Activated CD4-positive, alpha-beta T cell treated with anti-CD3 and anti-CD28 coated beads for 36 hours (primary cell): ENCODE measurements around the gene MYRIP. TPM values are rescaled to one million over a fixed set of nuclear protein-coding genes. Genes with fewer than 3 reads are reported as not detected.
A peak's percentile ranks its signal among the peaks of the same experiment; 100 is the strongest.

Experiments used
- ATAC-seq: fragments of 200-7000 bp; cut with Tn5 transposase; one replicate; pipeline ENCODE4 v1.10.0; 2021; ENCODE audit warnings: mild to moderate bottlenecking, moderate library complexity
- CTCF ChIA-PET: fragments of 350-600 bp; sonication (Branson Sonifier 250); formaldehyde crosslinking; loops from one replicate; lab custom pipeline; 2021; ENCODE audit warnings: antibody characterized with exemption; lab: Charles Lee
- POLR2A ChIA-PET: fragments of 350-600 bp; sonication (Branson Sonifier 250); formaldehyde crosslinking; loops from one replicate; lab custom pipeline; 2021; ENCODE audit warnings: antibody characterized with exemption, inconsistent platforms; lab: Charles Lee
- DNase-seq: peaks from one replicate; pipeline ENCODE4 v3.0.0-alpha.2; 2020
- H3K27ac Mint-ChIP-seq: one replicate; pipeline ENCODE4 v1.8.0; 2021; ENCODE audit warnings: mixed read lengths
- H3K27me3 Mint-ChIP-seq: one replicate; pipeline ENCODE4 v1.8.0; 2021; ENCODE audit warnings: mixed read lengths
- H3K36me3 Mint-ChIP-seq: one replicate; pipeline ENCODE4 v1.8.0; 2021; ENCODE audit warnings: low read depth, mixed read lengths
- H3K4me1 Mint-ChIP-seq: one replicate; pipeline ENCODE4 v1.8.0; 2021; ENCODE audit warnings: mixed read lengths
- H3K4me3 Mint-ChIP-seq: one replicate; pipeline ENCODE4 v1.8.0; 2021; ENCODE audit warnings: mild to moderate bottlenecking, moderate library complexity, mixed read lengths
- H3K9me3 Mint-ChIP-seq: one replicate; pipeline ENCODE4 v1.8.0; 2021; ENCODE audit warnings: low read depth, mixed read lengths
- intact Hi-C, 2 experiments: fragments of 100-400 bp; cut with DNase I in 1 of 2; cut with micrococcal nuclease in 1 of 2; formaldehyde crosslinking; loops; one replicate each; pipeline versions ENCODE4 v1.14.2 to v1.15.1; 2022 to 2024; cut with DNase I, micrococcal nuclease
- total RNA-seq, 2 experiments: library from RNA; stranded (reverse); gene quantifications; one replicate each; pipeline ENCODE4 v1.2.3, GENCODE V29; 2021

MYRIP gene
- total RNA-seq, 2 experiments from 2014 or later = not detected

- Mint-ChIP-seq H3K9me3 (no peaks in the 10 kb centered on the region), H3K27me3 (no peaks in the 10 kb centered on the region), H3K36me3 (no peaks in the 10 kb centered on the region), H3K4me1 (no peaks in the 10 kb centered on the region), H3K27ac (no peak overlapping the region), H3K4me3 (no peak overlapping the region)
- ChIA-PET CTCF (interaction anchor here (3.1 kb wide), 1 partner anchor 132 kb away, joined by 9 read pairs; no protein-coding TSS in a partner anchor), POLR2A (interaction anchor here (0.6 kb wide), 1 partner anchor 33 kb away, joined by 3 read pairs; no protein-coding TSS in a partner anchor)
- intact Hi-C loops = no loop called here
- DNase-seq = no peak
- ATAC-seq = no peak
Measured at GRCh38 chr3:40185029-40185695, 375.8 kb downstream of the MYRIP start.

GRCh38 chr3:40186508-40186907, 377.1 kb downstream of the MYRIP start:
- no peaks in the 10 kb centered on the region for H3K4me1 Mint-ChIP-seq
- no peaks in the 10 kb centered on the region for H3K36me3 Mint-ChIP-seq
- ATAC-seq (no peak), DNase-seq (no peak)
- intact Hi-C loops = no loop called here
- ChIA-PET POLR2A (no interaction called here), CTCF (interaction anchor here (0.6 to 3.1 kb wide), 5 partner anchors 9 to 131 kb away, joined by 3 to 9 read pairs (median 3); no protein-coding TSS in a partner anchor)
- no peak overlapping the region for H3K27ac Mint-ChIP-seq
- no peaks in the 10 kb centered on the region for H3K27me3 Mint-ChIP-seq
- H3K9me3 Mint-ChIP-seq = no peaks in the 10 kb centered on the region
- no peak overlapping the region for H3K4me3 Mint-ChIP-seq

- CTCF ChIA-PET = interaction anchor here (1.6 to 3.1 kb wide), 2 partner anchors 14 to 129 kb away, joined by 4 to 9 read pairs; no protein-coding TSS in a partner anchor
- no peak for ATAC-seq
- Mint-ChIP-seq H3K27ac (no peak overlapping the region), H3K36me3 (no peaks in the 10 kb centered on the region), H3K9me3 (no peaks in the 10 kb centered on the region), H3K4me3 (no peak overlapping the region), H3K27me3 (no peaks in the 10 kb centered on the region), H3K4me1 (no peaks in the 10 kb centered on the region)
- POLR2A ChIA-PET = no interaction called here
- no peak for DNase-seq
- intact Hi-C loops = no loop called here
Measured at GRCh38 chr3:40187945-40188344, 378.5 kb downstream of the MYRIP start.

- Mint-ChIP-seq H3K4me3 (no peak overlapping the region), H3K27ac (no peak overlapping the region), H3K36me3 (no peaks in the 10 kb centered on the region), H3K9me3 (no peaks in the 10 kb centered on the region), H3K27me3 (no peaks in the 10 kb centered on the region), H3K4me1 (no peaks in the 10 kb centered on the region)
- DNase-seq = no peak
- CTCF ChIA-PET = interaction anchor here (0.6 to 8.5 kb wide), 3 partner anchors 8 to 1098 kb away, joined by 3 to 113 read pairs (median 6); no protein-coding TSS in a partner anchor
- ATAC-seq = no peak
- POLR2A ChIA-PET = no interaction called here
- intact Hi-C loops = no loop called here
Measured at GRCh38 chr3:40189118-40189517, 379.7 kb downstream of the MYRIP start.

- no peak for DNase-seq
- no peaks in the 10 kb centered on the region for H3K4me1 Mint-ChIP-seq
- intact Hi-C loops = loop anchor here in 1 of 2 experiments (5.0 kb wide), 1 partner anchor 262 kb away; no protein-coding TSS in a partner anchor
- H3K9me3 Mint-ChIP-seq = no peaks in the 10 kb centered on the region
- no peaks in the 10 kb centered on the region for H3K36me3 Mint-ChIP-seq
- no peak overlapping the region for H3K27ac Mint-ChIP-seq
- POLR2A ChIA-PET = no interaction called here
- CTCF ChIA-PET = interaction anchor here (3.0 to 8.5 kb wide), 2 partner anchors 11 to 127 kb away, joined by 23 to 113 read pairs; no protein-coding TSS in a partner anchor
- no peaks in the 10 kb centered on the region for H3K27me3 Mint-ChIP-seq
- H3K4me3 Mint-ChIP-seq = no peak overlapping the region
- ATAC-seq = no peak
Measured at GRCh38 chr3:40190056-40190455, 380.6 kb downstream of the MYRIP start.

GRCh38 chr3:40191251-40191650, 381.8 kb downstream of the MYRIP start:
- Mint-ChIP-seq H3K9me3 (no peaks in the 10 kb centered on the region), H3K4me1 (no peaks in the 10 kb centered on the region), H3K27ac (no peak overlapping the region), H3K36me3 (no peaks in the 10 kb centered on the region), H3K27me3 (no peaks in the 10 kb centered on the region), H3K4me3 (no peak overlapping the region)
- CTCF ChIA-PET = interaction anchor here (0.6 to 8.5 kb wide), 34 partner anchors 8 to 1524 kb away, joined by 3 to 113 read pairs (median 4); partner anchors contain the start of gene EIF1B
- DNase-seq (no peak), ATAC-seq (no peak)
- POLR2A ChIA-PET = interaction anchor here (0.6 to 0.8 kb wide), 2 partner anchors 105 to 126 kb away, joined by 3 read pairs; no protein-coding TSS in a partner anchor
- intact Hi-C loops = loop anchor here in 1 of 2 experiments (5.0 kb wide), 1 partner anchor 261 kb away; no protein-coding TSS in a partner anchor

- ATAC-seq (peak; percentile 57), DNase-seq (peak; percentile 72)
- Mint-ChIP-seq H3K36me3 (no peaks in the 10 kb centered on the region), H3K27ac (no peak overlapping the region), H3K27me3 (no peaks in the 10 kb centered on the region), H3K9me3 (no peaks in the 10 kb centered on the region), H3K4me1 (no peaks in the 10 kb centered on the region), H3K4me3 (no peak overlapping the region)
- POLR2A ChIA-PET = interaction anchor here (0.6 to 0.8 kb wide), 2 partner anchors 104 to 126 kb away, joined by 3 read pairs; no protein-coding TSS in a partner anchor
- intact Hi-C loops = loop anchor here (1.0 to 5.0 kb wide), 2 partner anchors 125 to 260 kb away; no protein-coding TSS in a partner anchor
- CTCF ChIA-PET = interaction anchor here (0.5 to 8.5 kb wide), 37 partner anchors 9 to 1523 kb away, joined by 3 to 113 read pairs (median 4); partner anchors contain the start of genes CTNNB1 and EIF1B
Measured at GRCh38 chr3:40191850-40192448, 382.5 kb downstream of the MYRIP start.

- H3K4me1 Mint-ChIP-seq = no peaks in the 10 kb centered on the region
- intact Hi-C loops = loop anchor here (1.0 to 5.0 kb wide), 2 partner anchors 125 to 260 kb away; no protein-coding TSS in a partner anchor
- no peak overlapping the region for H3K27ac Mint-ChIP-seq
- H3K36me3 Mint-ChIP-seq = no peaks in the 10 kb centered on the region
- ATAC-seq (peak; percentile 42), DNase-seq (no peak)
- H3K27me3 Mint-ChIP-seq = no peaks in the 10 kb centered on the region
- no peak overlapping the region for H3K4me3 Mint-ChIP-seq
- H3K9me3 Mint-ChIP-seq = no peaks in the 10 kb centered on the region
- ChIA-PET CTCF (interaction anchor here (0.5 to 8.5 kb wide), 10 partner anchors 9 to 1007 kb away, joined by 3 to 113 read pairs (median 8); partner anchors contain the start of genes CTNNB1 and EIF1B), POLR2A (no interaction called here)
Measured at GRCh38 chr3:40192628-40193027, 383.2 kb downstream of the MYRIP start.

- Mint-ChIP-seq H3K36me3 (no peaks in the 10 kb centered on the region), H3K4me1 (no peaks in the 10 kb centered on the region), H3K27me3 (no peaks in the 10 kb centered on the region), H3K27ac (no peak overlapping the region), H3K9me3 (no peaks in the 10 kb centered on the region), H3K4me3 (no peak overlapping the region)
- ATAC-seq (no peak), DNase-seq (no peak)
- ChIA-PET CTCF (no interaction called here), POLR2A (no interaction called here)
- intact Hi-C loops = no loop called here
Measured at GRCh38 chr3:40196966-40197365, 387.6 kb downstream of the MYRIP start.

GRCh38 chr3:40200692-40201316, 391.4 kb downstream of the MYRIP start:
- DNase-seq (no peak), ATAC-seq (no peak)
- Mint-ChIP-seq H3K36me3 (no peaks in the 10 kb centered on the region), H3K4me3 (no peak overlapping the region), H3K4me1 (no peaks in the 10 kb centered on the region), H3K27ac (no peak overlapping the region), H3K9me3 (no peaks in the 10 kb centered on the region), H3K27me3 (no peaks in the 10 kb centered on the region)
- ChIA-PET POLR2A (no interaction called here), CTCF (no interaction called here)
- intact Hi-C loops = no loop called here

- intact Hi-C loops = no loop called here
- no peak for ATAC-seq
- Mint-ChIP-seq H3K4me1 (no peaks in the 10 kb centered on the region), H3K36me3 (no peaks in the 10 kb centered on the region), H3K9me3 (no peaks in the 10 kb centered on the region), H3K27me3 (no peaks in the 10 kb centered on the region), H3K4me3 (no peak overlapping the region), H3K27ac (no peak overlapping the region)
- ChIA-PET CTCF (interaction anchor here (0.8 to 1.0 kb wide), 2 partner anchors 10 to 15 kb away, joined by 3 to 4 read pairs; no protein-coding TSS in a partner anchor), POLR2A (no interaction called here)
- no peak for DNase-seq
Measured at GRCh38 chr3:40201770-40202169, 392.4 kb downstream of the MYRIP start.
